ENCODE results near the gene SNRNP25.
A peak's percentile ranks its signal among the peaks of the same experiment; 100 is the strongest.

Gene SNRNP25

DNA sequence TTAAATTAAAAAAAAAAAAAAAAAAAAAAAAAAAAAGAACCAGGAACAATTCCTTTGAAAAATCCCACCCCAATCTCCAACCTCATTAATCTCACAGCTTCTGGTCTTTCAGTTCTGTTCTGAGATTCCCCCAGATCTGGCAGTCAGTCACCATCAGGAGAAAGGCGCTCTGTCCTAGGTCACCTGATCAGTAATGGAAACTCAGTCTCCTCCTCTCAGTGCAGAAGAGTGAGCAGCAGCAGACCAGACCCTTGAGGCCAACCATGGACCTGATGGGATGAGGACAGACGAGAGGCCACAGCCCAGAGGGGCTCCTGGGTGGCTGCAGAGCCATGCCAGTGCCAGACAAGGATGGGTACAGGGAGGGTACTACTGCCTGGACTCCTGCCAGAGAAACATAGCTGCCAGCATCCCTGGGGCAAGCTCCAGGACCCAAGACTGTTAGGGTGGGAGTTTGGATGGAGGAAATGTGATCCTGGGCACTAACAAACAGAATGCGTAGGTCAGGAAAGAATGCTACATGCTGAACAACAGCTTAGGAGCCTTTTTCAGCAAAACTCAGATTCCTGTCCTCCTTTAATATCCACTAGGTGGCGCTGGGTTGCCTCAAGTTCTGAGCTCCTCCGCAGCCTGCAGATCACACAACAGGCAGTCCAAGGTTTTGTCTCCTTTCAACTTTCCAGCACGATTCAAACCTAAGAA is 53.1 kb downstream of the SNRNP25 start:
- TF ChIP-seq, protein P1, sequence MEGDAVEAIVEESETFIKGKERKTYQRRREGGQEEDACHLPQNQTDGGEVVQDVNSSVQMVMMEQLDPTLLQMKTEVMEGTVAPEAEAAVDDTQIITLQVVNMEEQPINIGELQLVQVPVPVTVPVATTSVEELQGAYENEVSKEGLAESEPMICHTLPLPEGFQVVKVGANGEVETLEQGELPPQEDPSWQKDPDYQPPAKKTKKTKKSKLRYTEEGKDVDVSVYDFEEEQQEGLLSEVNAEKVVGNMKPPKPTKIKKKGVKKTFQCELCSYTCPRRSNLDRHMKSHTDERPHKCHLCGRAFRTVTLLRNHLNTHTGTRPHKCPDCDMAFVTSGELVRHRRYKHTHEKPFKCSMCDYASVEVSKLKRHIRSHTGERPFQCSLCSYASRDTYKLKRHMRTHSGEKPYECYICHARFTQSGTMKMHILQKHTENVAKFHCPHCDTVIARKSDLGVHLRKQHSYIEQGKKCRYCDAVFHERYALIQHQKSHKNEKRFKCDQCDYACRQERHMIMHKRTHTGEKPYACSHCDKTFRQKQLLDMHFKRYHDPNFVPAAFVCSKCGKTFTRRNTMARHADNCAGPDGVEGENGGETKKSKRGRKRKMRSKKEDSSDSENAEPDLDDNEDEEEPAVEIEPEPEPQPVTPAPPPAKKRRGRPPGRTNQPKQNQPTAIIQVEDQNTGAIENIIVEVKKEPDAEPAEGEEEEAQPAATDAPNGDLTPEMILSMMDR (IDR thresholded peaks at IDR 0.05; ENCODE audit: low read depth, low read length, missing control alignments): peak; percentile 86
- Histone ChIP-seq H3K4me3 (ENCODE audit: low read depth, low read length) (no peak overlapping the region), H3K36me3 (replicated peaks) (peaks cover 14% of the 10 kb centered on the region), H3K27ac (no peak overlapping the region), H3K27me3 (replicated peaks) (no peaks in the 10 kb centered on the region)
- peak; percentile 76 for DNase-seq
- in situ Hi-C loops (cut with HindIII; ENCODE audit: low pct_ligation_motif_present, low sequenced_read_pairs): no loop called here
